Measurements from ENCODE around the gene TTLL11. TPM values are rescaled to one million over a fixed set of nuclear protein-coding genes. Genes with fewer than 3 reads are reported as not detected.

TTLL11 gene
- polyA plus RNA-seq, 1 donor (not counting 4 experiments of a cell fraction or from before 2014, with no cell fraction given) = 8.0 TPM

DNA sequence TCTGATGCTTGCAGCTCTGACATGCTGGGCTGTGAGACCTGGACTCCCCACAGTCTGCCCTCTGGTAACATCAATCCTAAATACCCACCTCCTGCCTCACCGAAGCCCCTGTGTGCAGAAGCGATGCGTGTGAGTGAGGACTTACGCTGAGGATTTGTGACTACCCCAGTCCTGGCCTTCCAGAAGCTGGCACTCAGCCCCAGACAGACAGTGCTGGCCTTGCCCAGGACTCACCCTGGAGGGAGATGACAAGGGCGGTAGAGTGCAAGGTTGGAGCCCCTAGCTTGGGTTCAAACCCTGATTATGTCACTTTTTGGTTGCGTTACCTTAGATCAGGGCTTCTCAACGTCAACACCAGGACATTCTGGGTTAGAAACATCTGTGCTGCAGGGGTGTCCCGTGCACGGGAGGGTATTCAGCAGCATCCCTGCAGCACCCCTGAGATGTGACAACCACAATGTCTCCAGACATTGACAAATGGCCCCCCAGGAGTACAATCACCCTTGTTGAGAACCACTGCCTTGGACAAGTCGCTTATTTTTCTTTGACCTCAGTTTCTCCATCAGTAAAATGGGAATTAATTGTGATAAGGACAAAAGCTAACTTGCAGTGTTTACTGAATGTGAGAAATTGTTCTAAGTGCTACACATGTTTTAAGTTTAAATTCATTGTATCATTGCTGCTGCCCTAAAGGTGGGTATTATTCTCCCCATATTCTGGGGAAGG is 23.5 kb upstream of the TTLL11 start:
- H3K27me3 ChIP-seq (ENCODE audit: control insufficient read depth, extremely low read depth, insufficient read depth, low read length) = peaks cover 4% of the 10 kb centered on the region
- no peaks in the 10 kb centered on the region for H3K79me2 ChIP-seq (ENCODE audit: control insufficient read depth, insufficient read depth, low read length)
- H3K4me3 ChIP-seq (ENCODE audit: control insufficient read depth in 2 of 3, extremely low read depth in 1 of 3, insufficient read depth in 2 of 3, low read depth in 1 of 3, low read length in 3 of 3) = no peak overlapping the region
- TF ChIP-seq, protein P1, sequence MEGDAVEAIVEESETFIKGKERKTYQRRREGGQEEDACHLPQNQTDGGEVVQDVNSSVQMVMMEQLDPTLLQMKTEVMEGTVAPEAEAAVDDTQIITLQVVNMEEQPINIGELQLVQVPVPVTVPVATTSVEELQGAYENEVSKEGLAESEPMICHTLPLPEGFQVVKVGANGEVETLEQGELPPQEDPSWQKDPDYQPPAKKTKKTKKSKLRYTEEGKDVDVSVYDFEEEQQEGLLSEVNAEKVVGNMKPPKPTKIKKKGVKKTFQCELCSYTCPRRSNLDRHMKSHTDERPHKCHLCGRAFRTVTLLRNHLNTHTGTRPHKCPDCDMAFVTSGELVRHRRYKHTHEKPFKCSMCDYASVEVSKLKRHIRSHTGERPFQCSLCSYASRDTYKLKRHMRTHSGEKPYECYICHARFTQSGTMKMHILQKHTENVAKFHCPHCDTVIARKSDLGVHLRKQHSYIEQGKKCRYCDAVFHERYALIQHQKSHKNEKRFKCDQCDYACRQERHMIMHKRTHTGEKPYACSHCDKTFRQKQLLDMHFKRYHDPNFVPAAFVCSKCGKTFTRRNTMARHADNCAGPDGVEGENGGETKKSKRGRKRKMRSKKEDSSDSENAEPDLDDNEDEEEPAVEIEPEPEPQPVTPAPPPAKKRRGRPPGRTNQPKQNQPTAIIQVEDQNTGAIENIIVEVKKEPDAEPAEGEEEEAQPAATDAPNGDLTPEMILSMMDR (optimal IDR thresholded peaks at IDR 0.05 in 1 of 3, IDR thresholded peaks at IDR 0.05 in 1 of 3, conservative IDR thresholded peaks at IDR 0.05 in 1 of 3; ENCODE audit: extremely low read depth in 1 of 3, insufficient read depth in 2 of 3, low read length in 3 of 3) = no peak
- no peak for TF ChIP-seq EZH2 (IDR thresholded peaks at IDR 0.05; ENCODE audit: low read length)
- no peaks in the 10 kb centered on the region for H3K36me3 ChIP-seq (ENCODE audit: control insufficient read depth in 2 of 2, extremely low read depth in 1 of 2, insufficient read depth in 2 of 2, low read length in 2 of 2)
- H3K27ac ChIP-seq (ENCODE audit: control insufficient read depth, insufficient read depth, low read length) = no peak overlapping the region
- dilution Hi-C loops (cut with MboI; ENCODE audit: extremely low pct_ligation_motif_present, low sequenced_read_pairs) = no loop called here
- no peak for FAIRE-seq
- no peak overlapping the region for H2AFZ ChIP-seq (ENCODE audit: control insufficient read depth, low read length)
- H3K9me1 ChIP-seq (ENCODE audit: control insufficient read depth, extremely low read depth, insufficient read depth, low read length) = no peaks in the 10 kb centered on the region
- H3K9ac ChIP-seq (ENCODE audit: control insufficient read depth, extremely low read depth, insufficient read depth, low read length) = no peak overlapping the region
- no peaks in the 10 kb centered on the region for H3K4me1 ChIP-seq (ENCODE audit: control insufficient read depth, extremely low read depth, insufficient read depth, low read length)
- H3K4me2 ChIP-seq (ENCODE audit: control insufficient read depth, extremely low read depth, insufficient read depth, low read depth, low read length) = no peak overlapping the region
- no peaks in the 10 kb centered on the region for H3K9me3 ChIP-seq (ENCODE audit: control insufficient read depth, low read depth, low read length)
- H4K20me1 ChIP-seq (ENCODE audit: control insufficient read depth, extremely low read depth, insufficient read depth, low read length) = no peaks in the 10 kb centered on the region
- DNase-seq (ENCODE audit: low read depth, low spot score) = no peak

DNA sequence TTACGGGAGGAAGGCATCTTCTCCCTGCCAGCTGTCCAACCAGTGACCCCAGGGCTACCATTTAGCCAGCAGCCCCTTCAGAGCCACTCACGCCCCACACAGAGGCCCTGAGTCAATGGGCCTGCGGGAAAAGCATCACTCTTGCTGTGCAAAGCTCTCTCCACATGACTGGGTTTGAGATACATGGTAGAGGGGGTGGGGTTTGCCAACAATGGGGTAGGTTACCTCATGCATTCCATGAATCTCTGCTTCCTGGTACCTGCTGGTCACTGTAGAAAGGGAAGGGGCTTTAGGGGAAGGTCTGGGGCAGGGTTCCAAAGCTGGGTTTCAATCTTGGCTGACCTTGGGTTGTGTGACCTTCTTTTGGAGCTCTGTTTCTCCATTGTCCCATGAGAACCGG is 22.9 kb upstream of the TTLL11 start:
- Histone ChIP-seq H3K27ac (ENCODE audit: control insufficient read depth, insufficient read depth, low read length) (no peak overlapping the region), H3K36me3 (ENCODE audit: control insufficient read depth in 2 of 2, extremely low read depth in 1 of 2, insufficient read depth in 2 of 2, low read length in 2 of 2) (no peaks in the 10 kb centered on the region), H3K4me3 (ENCODE audit: control insufficient read depth in 2 of 3, extremely low read depth in 1 of 3, insufficient read depth in 2 of 3, low read depth in 1 of 3, low read length in 3 of 3) (no peak overlapping the region), H3K79me2 (ENCODE audit: control insufficient read depth, insufficient read depth, low read length) (no peaks in the 10 kb centered on the region), H2AFZ (ENCODE audit: control insufficient read depth, low read length) (no peak overlapping the region), H3K4me1 (ENCODE audit: control insufficient read depth, extremely low read depth, insufficient read depth, low read length) (no peaks in the 10 kb centered on the region), H3K9ac (ENCODE audit: control insufficient read depth, extremely low read depth, insufficient read depth, low read length) (no peak overlapping the region), H4K20me1 (ENCODE audit: control insufficient read depth, extremely low read depth, insufficient read depth, low read length) (no peaks in the 10 kb centered on the region), H3K4me2 (ENCODE audit: control insufficient read depth, extremely low read depth, insufficient read depth, low read depth, low read length) (no peak overlapping the region), H3K27me3 (ENCODE audit: control insufficient read depth, extremely low read depth, insufficient read depth, low read length) (peaks cover 4% of the 10 kb centered on the region), H3K9me1 (ENCODE audit: control insufficient read depth, extremely low read depth, insufficient read depth, low read length) (no peaks in the 10 kb centered on the region), H3K9me3 (ENCODE audit: control insufficient read depth, low read depth, low read length) (no peaks in the 10 kb centered on the region)
- dilution Hi-C loops (cut with MboI; ENCODE audit: extremely low pct_ligation_motif_present, low sequenced_read_pairs) = no loop called here
- TF ChIP-seq EZH2 (IDR thresholded peaks at IDR 0.05; ENCODE audit: low read length) = no peak
- TF ChIP-seq, protein P1 (optimal IDR thresholded peaks at IDR 0.05 in 1 of 3, IDR thresholded peaks at IDR 0.05 in 1 of 3, conservative IDR thresholded peaks at IDR 0.05 in 1 of 3; ENCODE audit: extremely low read depth in 1 of 3, insufficient read depth in 2 of 3, low read length in 3 of 3) = no peak
- DNase-seq (ENCODE audit: low read depth, low spot score) (no peak), FAIRE-seq (no peak)

Data from keratinocyte (primary cell).